HepG2 (cell line): ENCODE measurements around the gene CREB1. TPM values are rescaled to one million over a fixed set of nuclear protein-coding genes. Genes with fewer than 3 reads are reported as not detected.

Experiments
- AKAP8 ChIP-seq: sonication (generic); formaldehyde crosslinking; IDR thresholded peaks from 2 replicates; pipeline ENCODE4 v1.5.1; 2020; ENCODE audit warnings: mild to moderate bottlenecking, missing genetic modification reagents
- BORCS8-MEF2B ChIP-seq: sonication (generic); formaldehyde crosslinking; IDR thresholded peaks from 2 replicates; pipeline ENCODE4 v1.8.0; 2022; ENCODE audit warnings: mild to moderate bottlenecking, missing genetic modification reagents
- CEBPG ChIP-seq: IDR thresholded peaks from 2 replicates; pipeline ENCODE4 v1.6.1; 2016
- CREB1 ChIP-seq, 2 experiments: fragments of 450-650 bp in 1 of 2; IDR thresholded peaks; 2 replicates each; pipeline ENCODE4 v1.6.1; 2016 to 2017; ENCODE audit warnings: control low read depth in 1 of 2, mild to moderate bottlenecking in 1 of 2, missing compliant biosample characterization in 1 of 2, missing genetic modification characterization in 1 of 2
- DPF2 ChIP-seq: sonication (generic); formaldehyde crosslinking; IDR thresholded peaks from 2 replicates; pipeline ENCODE4 v1.4.0; 2020; ENCODE audit warnings: mild to moderate bottlenecking, low read depth, missing genetic modification reagents, borderline replicate concordance
- ETV5 ChIP-seq: IDR thresholded peaks from 2 replicates; pipeline ENCODE4 v1.6.1; 2018; ENCODE audit warnings: missing biosample characterization, missing genetic modification reagents, inconsistent platforms, borderline replicate concordance
- HDAC2 ChIP-seq: sonication (generic); formaldehyde crosslinking; IDR thresholded peaks from 2 replicates; pipeline ENCODE4 v1.4.0; 2020; ENCODE audit warnings: missing genetic modification reagents
- HOXA3 ChIP-seq: sonication (generic); formaldehyde crosslinking; IDR thresholded peaks from 2 replicates; pipeline ENCODE4 v1.5.0; 2020; ENCODE audit warnings: missing genetic modification reagents
- KMT2B ChIP-seq: IDR thresholded peaks from 2 replicates; pipeline ENCODE4 v1.6.1; 2016; ENCODE audit warnings: missing genetic modification reagents, missing compliant biosample characterization
- NAIF1 ChIP-seq: sonication (generic); formaldehyde crosslinking; IDR thresholded peaks from 2 replicates; pipeline ENCODE4 v1.5.0; 2020; ENCODE audit warnings: mild to moderate bottlenecking, missing genetic modification reagents, borderline replicate concordance
- RARG ChIP-seq: sonication (generic); formaldehyde crosslinking; IDR thresholded peaks from 2 replicates; pipeline ENCODE4 v1.4.0; 2020; ENCODE audit warnings: low read depth, mild to moderate bottlenecking, missing genetic modification reagents
- RBFOX2 ChIP-seq: fragments of 200-400 bp; formaldehyde crosslinking; IDR thresholded peaks from 2 replicates; pipeline ENCODE4 v1.6.1; 2017; ENCODE audit warnings: low read depth, mild to moderate bottlenecking, low read length
- SAFB2 ChIP-seq: sonication (generic); formaldehyde crosslinking; IDR thresholded peaks from 2 replicates; pipeline ENCODE4 v1.5.1; 2020; ENCODE audit warnings: missing genetic modification reagents, low read depth, mild to moderate bottlenecking, borderline replicate concordance
- SIX4 ChIP-seq: sonication (generic); formaldehyde crosslinking; IDR thresholded peaks from 2 replicates; pipeline ENCODE4 v1.4.0; 2020; ENCODE audit warnings: missing genetic modification reagents
- XRCC5 ChIP-seq: fragments of 200-400 bp; formaldehyde crosslinking; optimal IDR thresholded peaks from 2 replicates; pipeline ENCODE3; 2017; ENCODE audit warnings: mild to moderate bottlenecking, low read length
- YEATS4 ChIP-seq: sonication (generic); formaldehyde crosslinking; IDR thresholded peaks from 2 replicates; pipeline ENCODE4 v1.4.0; 2020; ENCODE audit warnings: missing genetic modification reagents, borderline replicate concordance
- ZKSCAN1 ChIP-seq: fragments of 150-350 bp; IDR thresholded peaks from 2 replicates; pipeline ENCODE4 v1.6.1; 2014; ENCODE audit warnings: low read length
- ZKSCAN8 ChIP-seq: IDR thresholded peaks from 2 replicates; pipeline ENCODE4 v1.6.1; 2016; ENCODE audit warnings: borderline replicate concordance, missing genetic modification reagents, missing compliant biosample characterization
- ZMYM2 ChIP-seq: sonication (generic); formaldehyde crosslinking; IDR thresholded peaks from 2 replicates; pipeline ENCODE4 v1.8.0; 2022; ENCODE audit warnings: mild to moderate bottlenecking, missing genetic modification reagents
- ZNF484 ChIP-seq: sonication (generic); formaldehyde crosslinking; IDR thresholded peaks from 2 replicates; pipeline ENCODE4 v1.5.1; 2020; ENCODE audit warnings: mild to moderate bottlenecking, low read depth, missing genetic modification reagents, borderline replicate concordance
- ZNF530 ChIP-seq: sonication (generic); formaldehyde crosslinking; IDR thresholded peaks from 2 replicates; pipeline ENCODE4 v1.5.0; 2020; ENCODE audit warnings: low read depth, mild to moderate bottlenecking, missing genetic modification reagents
- ZNF570 ChIP-seq: sonication (generic); formaldehyde crosslinking; IDR thresholded peaks from 2 replicates; pipeline ENCODE4 v1.4.0; 2020; ENCODE audit warnings: mild to moderate bottlenecking, missing genetic modification reagents, borderline replicate concordance
- ZNF746 ChIP-seq: sonication (generic); formaldehyde crosslinking; IDR thresholded peaks from 2 replicates; pipeline ENCODE4 v1.8.0; 2022; ENCODE audit warnings: mild to moderate bottlenecking, missing genetic modification reagents
- ZNF781 ChIP-seq: sonication (generic); formaldehyde crosslinking; IDR thresholded peaks from 2 replicates; pipeline ENCODE4 v1.5.1; 2020; ENCODE audit warnings: borderline replicate concordance, mild to moderate bottlenecking, missing genetic modification reagents; ENCODE audit errors: not compliant biosample characterization
- ZNF841 ChIP-seq: sonication (generic); formaldehyde crosslinking; IDR thresholded peaks from 2 replicates; pipeline ENCODE4 v1.8.1; 2023; ENCODE audit warnings: missing genetic modification reagents, borderline replicate concordance
- ZNF891 ChIP-seq: sonication (generic); formaldehyde crosslinking; IDR thresholded peaks from 2 replicates; pipeline ENCODE4 v1.5.0; 2020; ENCODE audit warnings: mild to moderate bottlenecking, missing genetic modification reagents
- polyA plus RNA-seq, 8 experiments: library from polyadenylated mRNA; depleted of rRNA in 3 of 8; stranded (reverse) in 7 of 8; unstranded in 1 of 8; fragments of >200 nt; fragmentation: Illumina TruSeq in 4 of 8; extraction: Trizol in 4 of 8; gene quantifications; 2 replicates each; pipeline versions ENCODE4 v1.2.1 to v1.2.3, GENCODE V29; 2011 to 2016; ENCODE audit warnings: low read depth in 4 of 8, missing spikeins in 1 of 8, mixed read lengths in 1 of 8; ENCODE audit not compliant: insufficient read depth in 1 of 8
- total RNA-seq, 5 experiments: library from RNA; depleted of rRNA; stranded (reverse); fragments of >200 nt; fragmentation: Illumina TruSeq; extraction: Trizol; gene quantifications; 2 replicates each; pipeline ENCODE4 v1.2.3, GENCODE V29; 2016; ENCODE audit warnings: low read depth in 1 of 5
- TF ChIP-seq, protein P1 (sequence below): sonication (generic); formaldehyde crosslinking; conservative IDR thresholded peaks from 2 replicates; pipeline ENCODE4 v1.8.0; 2022; ENCODE audit warnings: mild to moderate bottlenecking, moderate library complexity, missing genetic modification reagents
- TF ChIP-seq, protein P2 (sequence below): sonication (generic); formaldehyde crosslinking; IDR thresholded peaks from 2 replicates; pipeline ENCODE4 v1.5.1; 2020; ENCODE audit warnings: mild to moderate bottlenecking, moderate library complexity, missing genetic modification reagents

CREB1 gene
- total and polyA plus RNA-seq, 2 of the 13 experiments (the other 11 are each of a cell fraction or from before 2014, with no cell fraction given): 51.8 to 51.9 TPM

DNA sequence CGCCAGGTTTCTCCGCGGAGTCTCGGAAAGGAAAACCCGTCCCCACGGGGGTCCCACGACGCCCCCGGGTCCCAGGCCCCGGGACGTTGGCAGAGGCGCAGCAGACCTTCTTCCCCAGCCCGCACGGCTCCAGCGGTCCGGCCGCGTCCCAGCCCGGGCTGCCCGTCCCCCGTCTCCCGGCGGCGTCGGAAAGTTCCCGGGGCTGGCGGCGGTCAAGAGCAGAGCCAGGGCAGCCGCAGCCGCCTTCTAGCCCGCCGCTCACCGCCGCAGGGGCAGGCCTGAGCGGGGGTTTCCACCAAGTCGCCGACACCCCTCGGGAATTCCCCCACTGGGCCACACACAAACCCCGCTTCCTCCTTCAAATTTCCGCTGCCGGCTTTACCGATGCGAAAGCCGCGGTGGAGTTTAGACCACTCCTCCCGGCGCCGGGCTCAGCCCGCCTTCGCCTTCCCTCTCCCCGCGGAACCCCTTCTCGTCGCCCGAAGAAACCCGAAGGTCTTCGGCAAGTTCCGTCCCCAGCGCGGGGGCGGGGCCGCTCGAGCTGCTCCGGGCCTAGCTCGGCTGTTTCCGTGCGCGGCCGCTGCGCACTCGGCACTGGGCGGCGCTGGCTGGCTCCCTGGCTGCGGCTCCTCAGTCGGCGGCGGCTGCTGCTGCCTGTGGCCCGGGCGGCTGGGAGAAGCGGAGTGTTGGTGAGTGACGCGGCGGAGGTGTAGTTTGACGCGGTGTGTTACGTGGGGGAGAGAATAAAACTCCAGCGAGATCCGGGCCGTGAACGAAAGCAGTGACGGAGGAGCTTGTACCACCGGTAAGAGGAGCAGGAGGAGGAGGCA lies at the start of gene CREB1 (continued):
- TF ChIP-seq DPF2 (CRISPR knock-in tag) (peak; percentile 56; the same call in 1 of the 2 replicates), ZNF781 (CRISPR knock-in tag) (no peak), ZNF530 (CRISPR knock-in tag) (peak; percentile 52; the same call in 1 of the 2 replicates), BORCS8-MEF2B (CRISPR knock-in tag) (peak; percentile 51; the same call in 1 of the 2 replicates), HOXA3 (peak; percentile 99), ZNF570 (no peak; the same call in 1 of the 2 replicates), YEATS4 (CRISPR knock-in tag) (peak; percentile 47; the same call in 1 of the 2 replicates), RBFOX2 (peak; percentile 98), AKAP8 (CRISPR knock-in tag) (peak; percentile 87; the same call in 1 of the 2 replicates), RARG (CRISPR knock-in tag) (0 out of 2 replicates have a peak, but pooled peaks have one; percentile 85), KMT2B (CRISPR knock-in tag) (peak; percentile 66; the same call in 1 of the 2 replicates), ZNF746 (CRISPR knock-in tag) (peak; percentile 79), ZMYM2 (CRISPR knock-in tag) (no peak), NAIF1 (CRISPR knock-in tag) (0 out of 2 replicates have a peak, but pooled peaks have one; percentile 73), SIX4 (no peak), ZKSCAN8 (CRISPR knock-in tag) (no peak), XRCC5 (peak; percentile 93), ZNF891 (CRISPR knock-in tag) (peak; percentile 65), HDAC2 (peak; percentile 57), ZNF484 (CRISPR knock-in tag) (0 out of 2 replicates have a peak, but pooled peaks have one; percentile 14), CREB1 (IDR thresholded peaks at IDR 0.05) (peak; percentile 97), CREB1 (CRISPR knock-in tag; IDR thresholded peaks at IDR 0.05) (no peak), ZNF841 (CRISPR knock-in tag) (no peak), ZKSCAN1 (no peak), ETV5 (peak; percentile 30), SAFB2 (CRISPR knock-in tag) (peak; percentile 89), CEBPG (CRISPR knock-in tag) (no peak)
- TF ChIP-seq, protein P1, sequence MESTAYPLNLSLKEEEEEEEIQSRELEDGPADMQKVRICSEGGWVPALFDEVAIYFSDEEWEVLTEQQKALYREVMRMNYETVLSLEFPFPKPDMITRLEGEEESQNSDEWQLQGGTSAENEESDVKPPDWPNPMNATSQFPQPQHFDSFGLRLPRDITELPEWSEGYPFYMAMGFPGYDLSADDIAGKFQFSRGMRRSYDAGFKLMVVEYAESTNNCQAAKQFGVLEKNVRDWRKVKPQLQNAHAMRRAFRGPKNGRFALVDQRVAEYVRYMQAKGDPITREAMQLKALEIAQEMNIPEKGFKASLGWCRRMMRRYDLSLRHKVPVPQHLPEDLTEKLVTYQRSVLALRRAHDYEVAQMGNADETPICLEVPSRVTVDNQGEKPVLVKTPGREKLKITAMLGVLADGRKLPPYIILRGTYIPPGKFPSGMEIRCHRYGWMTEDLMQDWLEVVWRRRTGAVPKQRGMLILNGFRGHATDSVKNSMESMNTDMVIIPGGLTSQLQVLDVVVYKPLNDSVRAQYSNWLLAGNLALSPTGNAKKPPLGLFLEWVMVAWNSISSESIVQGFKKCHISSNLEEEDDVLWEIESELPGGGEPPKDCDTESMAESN: peak; percentile 79
- TF ChIP-seq, protein P2, sequence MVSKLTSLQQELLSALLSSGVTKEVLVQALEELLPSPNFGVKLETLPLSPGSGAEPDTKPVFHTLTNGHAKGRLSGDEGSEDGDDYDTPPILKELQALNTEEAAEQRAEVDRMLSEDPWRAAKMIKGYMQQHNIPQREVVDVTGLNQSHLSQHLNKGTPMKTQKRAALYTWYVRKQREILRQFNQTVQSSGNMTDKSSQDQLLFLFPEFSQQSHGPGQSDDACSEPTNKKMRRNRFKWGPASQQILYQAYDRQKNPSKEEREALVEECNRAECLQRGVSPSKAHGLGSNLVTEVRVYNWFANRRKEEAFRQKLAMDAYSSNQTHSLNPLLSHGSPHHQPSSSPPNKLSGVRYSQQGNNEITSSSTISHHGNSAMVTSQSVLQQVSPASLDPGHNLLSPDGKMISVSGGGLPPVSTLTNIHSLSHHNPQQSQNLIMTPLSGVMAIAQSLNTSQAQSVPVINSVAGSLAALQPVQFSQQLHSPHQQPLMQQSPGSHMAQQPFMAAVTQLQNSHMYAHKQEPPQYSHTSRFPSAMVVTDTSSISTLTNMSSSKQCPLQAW (CRISPR knock-in tag): no peak; the same call in 1 of the 2 replicates
